Smooth muscle cell (in vitro differentiated cells): ENCODE results near the gene RBM42. TPM values are rescaled to one million over a fixed set of nuclear protein-coding genes. Genes with fewer than 3 reads are reported as not detected.

Experiments
- DNase-seq: peaks from one replicate; lab custom pipeline; 2025; ENCODE audit not compliant: unreplicated experiment; lab: John Stamatoyannopoulos, UW
- H2AFZ ChIP-seq: fragments of 200-600 bp; sonication (generic); 2 replicates; pipeline ENCODE4 v1.6.0; 2016; ENCODE audit warnings: antibody characterized with exemption, low read depth, mild to moderate bottlenecking
- H3F3A ChIP-seq: fragments of 200-600 bp; sonication (generic); 2 replicates; pipeline ENCODE4 v1.6.0; 2017; ENCODE audit warnings: antibody characterized with exemption, low read depth
- H3K27ac ChIP-seq: fragments of 200-600 bp; sonication (generic); 2 replicates; pipeline ENCODE4 v1.5.1; 2016; ENCODE audit warnings: low read depth, mild to moderate bottlenecking
- H3K27me3 ChIP-seq: fragments of 200-600 bp; sonication (generic); 2 replicates; pipeline ENCODE4 v1.6.1; 2016; ENCODE audit warnings: low read depth, mild to moderate bottlenecking
- H3K36me3 ChIP-seq: fragments of 200-600 bp; sonication (generic); 2 replicates; pipeline ENCODE4 v1.5.1; 2016; ENCODE audit warnings: low read depth
- H3K4me1 ChIP-seq: fragments of 200-600 bp; sonication (generic); 2 replicates; pipeline ENCODE4 v1.5.1; 2016; ENCODE audit warnings: low read depth
- H3K4me2 ChIP-seq: fragments of 200-600 bp; sonication (generic); 2 replicates; pipeline ENCODE4 v1.6.0; 2016; ENCODE audit warnings: mild to moderate bottlenecking
- H3K4me3 ChIP-seq: fragments of 200-600 bp; sonication (generic); 2 replicates; pipeline ENCODE4 v1.5.1; 2016; ENCODE audit warnings: mild to moderate bottlenecking
- H3K79me2 ChIP-seq: fragments of 200-600 bp; sonication (generic); 2 replicates; pipeline ENCODE4 v1.6.0; 2016; ENCODE audit warnings: low read depth, mild to moderate bottlenecking
- H3K9ac ChIP-seq: fragments of 200-600 bp; sonication (generic); 2 replicates; pipeline ENCODE4 v1.6.0; 2016; ENCODE audit warnings: low read depth
- H3K9me3 ChIP-seq: fragments of 200-600 bp; sonication (generic); replicated peaks from 2 replicates; pipeline ENCODE4 v1.5.1; 2016; ENCODE audit warnings: low read depth
- H4K20me1 ChIP-seq: fragments of 200-600 bp; sonication (generic); 2 replicates; pipeline ENCODE4 v1.6.0; 2016; ENCODE audit warnings: low read depth
- CTCF ChIP-seq: fragments of 200-600 bp; sonication (generic); IDR thresholded peaks from 2 replicates; pipeline ENCODE4 v1.5.1; 2017; ENCODE audit warnings: borderline replicate concordance, mild to moderate bottlenecking, antibody characterized with exemption; ENCODE audit not compliant: insufficient read depth, poor library complexity, severe bottlenecking
- WGBS: methylation state at CpG from one replicate; pipeline ENCODE4 v1.1.7; 2016; ENCODE audit warnings: low lambda C conversion rate; 5-methylcytosine and 5-hydroxymethylcytosine counted together
- polyA plus RNA-seq: library from polyadenylated mRNA; unstranded; fragments of >200 nt; fragmentation: Nextera tagmentation; extraction: Ambion mirVana; gene quantifications from 2 replicates; pipeline ENCODE4 v1.2.1, GENCODE V29; 2016
- total RNA-seq: library from RNA; depleted of rRNA; stranded (reverse); fragments of >200 nt; gene quantifications from 2 replicates; pipeline ENCODE4 v1.2.3, GENCODE V29; 2014

RBM42 gene
- total and polyA plus RNA-seq, 2 experiments from 2014 or later: 42.4 to 143 TPM

GRCh38 chr19:35673121-35673804, 44.4 kb downstream of the RBM42 start:
- no peak overlapping the region for H3K27ac ChIP-seq
- WGBS: 3% methylated on average over 38 of the region's 39 CpGs
- no peaks in the 10 kb centered on the region for H4K20me1 ChIP-seq
- H3K4me2 ChIP-seq: peak overlapping the region; percentile 91
- H3K36me3 ChIP-seq: no peaks in the 10 kb centered on the region
- no peaks in the 10 kb centered on the region for H3K9me3 ChIP-seq
- no peak for DNase-seq
- H3K4me1 ChIP-seq: no peaks in the 10 kb centered on the region
- H3K79me2 ChIP-seq: no peaks in the 10 kb centered on the region
- H3K4me3 ChIP-seq: peak overlapping the region; percentile 54
- H3F3A ChIP-seq: no peaks in the 10 kb centered on the region
- peak overlapping the region; percentile 97 for H2AFZ ChIP-seq
- H3K9ac ChIP-seq: no peak overlapping the region
- TF ChIP-seq CTCF: no peak
- no peaks in the 10 kb centered on the region for H3K27me3 ChIP-seq

DNA sequence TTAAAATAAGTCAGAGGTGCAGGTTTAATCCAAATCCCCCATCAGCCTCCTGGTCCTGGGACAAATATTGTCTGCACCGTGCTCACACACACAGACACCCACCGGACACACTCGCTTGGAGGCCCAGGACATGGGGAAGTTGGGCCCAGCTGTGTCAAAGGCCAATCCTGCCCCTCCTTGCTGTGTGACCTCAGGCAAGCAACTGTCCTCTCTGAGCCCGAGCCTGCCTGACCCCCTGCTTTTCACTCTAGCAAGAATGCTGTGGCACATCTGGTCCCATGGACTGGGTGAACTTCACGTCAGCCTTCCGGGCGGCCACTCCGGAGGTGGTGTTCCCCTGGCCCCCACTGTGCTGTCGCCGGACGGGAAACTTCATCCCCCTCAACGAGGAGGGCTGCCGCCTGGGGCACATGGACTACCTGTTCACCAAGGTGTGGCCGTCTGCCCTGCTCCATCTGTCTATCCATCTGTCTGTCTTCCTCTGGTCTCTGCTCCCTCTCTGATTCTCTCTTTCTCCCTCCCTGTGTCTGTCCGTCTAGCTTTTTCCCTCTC, 46.8 kb downstream of the RBM42 start:
- Histone ChIP-seq H4K20me1 (no peaks in the 10 kb centered on the region), H3K79me2 (no peaks in the 10 kb centered on the region), H3K27me3 (no peaks in the 10 kb centered on the region), H3K9me3 (no peaks in the 10 kb centered on the region), H3K36me3 (no peaks in the 10 kb centered on the region), H3K4me1 (no peaks in the 10 kb centered on the region), H3K4me3 (no peak overlapping the region), H3K27ac (no peak overlapping the region), H2AFZ (no peak overlapping the region), H3K4me2 (no peak overlapping the region), H3F3A (no peaks in the 10 kb centered on the region), H3K9ac (no peak overlapping the region)
- 90% methylated on average over 15 of the region's 15 CpGs for WGBS
- DNase-seq: no peak
- TF ChIP-seq CTCF: no peak

Other genes starting within 250 kb of the RBM42 start
- not detected in 2 replicates for gene FFAR2, start 180.8 kb upstream of the RBM42 start, total RNA-seq
- gene FFAR2, start 180.8 kb upstream of the RBM42 start, polyA plus RNA-seq: not detected in 2 replicates
- 203 and 298 TPM in 2 replicates for gene KRTDAP, start 138.6 kb upstream of the RBM42 start, total RNA-seq
- gene KRTDAP, start 138.6 kb upstream of the RBM42 start, polyA plus RNA-seq: 41.7 and 68.3 TPM in 2 replicates
- 46.5 and 132 TPM in 2 replicates for gene DMKN, start 115.4 kb upstream of the RBM42 start, total RNA-seq
- gene DMKN, start 115.4 kb upstream of the RBM42 start, polyA plus RNA-seq: 31.2 and 75.4 TPM in 2 replicates
- 14.9 and 19.8 TPM in 2 replicates for gene SBSN, start 100.7 kb upstream of the RBM42 start, total RNA-seq
- 4.9 and 11.7 TPM in 2 replicates for gene SBSN, start 100.7 kb upstream of the RBM42 start, polyA plus RNA-seq
- gene GAPDHS, start 95.6 kb upstream of the RBM42 start, total RNA-seq: not detected in 2 replicates
- gene GAPDHS, start 95.6 kb upstream of the RBM42 start, polyA plus RNA-seq: 0.16 TPM in 1 of 2 replicates, not detected in the other
- gene TMEM147, start 83.4 kb upstream of the RBM42 start, total RNA-seq: 128 and 168 TPM in 2 replicates
- gene TMEM147, start 83.4 kb upstream of the RBM42 start, polyA plus RNA-seq: 291 and 293 TPM in 2 replicates
- not detected in 2 replicates for gene ATP4A, start 65.4 kb upstream of the RBM42 start, total RNA-seq
- gene ATP4A, start 65.4 kb upstream of the RBM42 start, polyA plus RNA-seq: not detected in 2 replicates
- gene PMIS2, start 42.9 kb upstream of the RBM42 start, total RNA-seq: not detected in 2 replicates
- not detected in 2 replicates for gene PMIS2, start 42.9 kb upstream of the RBM42 start, polyA plus RNA-seq
- gene HAUS5, start 16.3 kb upstream of the RBM42 start, total RNA-seq: 6.3 and 6.4 TPM in 2 replicates
- gene HAUS5, start 16.3 kb upstream of the RBM42 start, polyA plus RNA-seq: 14.0 and 15.8 TPM in 2 replicates
- not detected in 2 replicates for gene ETV2, start 12.7 kb downstream of the RBM42 start, total RNA-seq
- 2.9 and 3.8 TPM in 2 replicates for gene ETV2, start 12.7 kb downstream of the RBM42 start, polyA plus RNA-seq
- 521 and 971 TPM in 2 replicates for gene COX6B1, start 19.3 kb downstream of the RBM42 start, total RNA-seq
- 622 and 683 TPM in 2 replicates for gene COX6B1, start 19.3 kb downstream of the RBM42 start, polyA plus RNA-seq
- gene UPK1A, start 37.5 kb downstream of the RBM42 start, total RNA-seq: 4.2 TPM in 1 of 2 replicates, not detected in the other
- gene UPK1A, start 37.5 kb downstream of the RBM42 start, polyA plus RNA-seq: 1.0 TPM in 1 of 2 replicates, not detected in the other
- gene ZBTB32, start 75.5 kb downstream of the RBM42 start, total RNA-seq: not detected in 2 replicates
- 1.0 and 1.3 TPM in 2 replicates for gene ZBTB32, start 75.5 kb downstream of the RBM42 start, polyA plus RNA-seq
- 10.5 and 31.1 TPM in 2 replicates for gene KMT2B, start 89.0 kb downstream of the RBM42 start, total RNA-seq
- gene KMT2B, start 89.0 kb downstream of the RBM42 start, polyA plus RNA-seq: 8.8 and 11.2 TPM in 2 replicates
- gene IGFLR1, start 113.4 kb downstream of the RBM42 start, total RNA-seq: 1.2 and 1.7 TPM in 2 replicates
- gene IGFLR1, start 113.4 kb downstream of the RBM42 start, polyA plus RNA-seq: 1.4 and 6.3 TPM in 2 replicates
- gene U2AF1L4, start 116.4 kb downstream of the RBM42 start, total RNA-seq: 14.6 and 17.0 TPM in 2 replicates
- gene U2AF1L4, start 116.4 kb downstream of the RBM42 start, polyA plus RNA-seq: 29.3 and 31.5 TPM in 2 replicates
- gene PSENEN, start 116.6 kb downstream of the RBM42 start, total RNA-seq: 53.3 and 65.4 TPM in 2 replicates
- gene PSENEN, start 116.6 kb downstream of the RBM42 start, polyA plus RNA-seq: 137 and 167 TPM in 2 replicates
- 17.8 and 20.3 TPM in 2 replicates for gene LIN37, start 119.5 kb downstream of the RBM42 start, total RNA-seq
- gene LIN37, start 119.5 kb downstream of the RBM42 start, polyA plus RNA-seq: 16.4 and 24.2 TPM in 2 replicates
- gene HSPB6, start 128.0 kb downstream of the RBM42 start, total RNA-seq: 19.1 and 20.6 TPM in 2 replicates
- gene HSPB6, start 128.0 kb downstream of the RBM42 start, polyA plus RNA-seq: 173 and 254 TPM in 2 replicates
- gene PROSER3, start 129.1 kb downstream of the RBM42 start, total RNA-seq: 6.1 and 13.7 TPM in 2 replicates
- gene PROSER3, start 129.1 kb downstream of the RBM42 start, polyA plus RNA-seq: 24.8 and 32.3 TPM in 2 replicates
- gene ARHGAP33, start 146.5 kb downstream of the RBM42 start, total RNA-seq: 5.3 and 8.2 TPM in 2 replicates
- 5.7 and 14.0 TPM in 2 replicates for gene ARHGAP33, start 146.5 kb downstream of the RBM42 start, polyA plus RNA-seq
- gene PRODH2, start 183.8 kb downstream of the RBM42 start, total RNA-seq: not detected in 2 replicates
- not detected in 2 replicates for gene PRODH2, start 183.8 kb downstream of the RBM42 start, polyA plus RNA-seq
- 0.31 TPM in 1 of 2 replicates, not detected in the other for gene NPHS1, start 223.5 kb downstream of the RBM42 start, total RNA-seq
- gene NPHS1, start 223.5 kb downstream of the RBM42 start, polyA plus RNA-seq: 0.46 TPM in 1 of 2 replicates, not detected in the other
- gene KIRREL2, start 227.9 kb downstream of the RBM42 start, total RNA-seq: 0.18 and 2.1 TPM in 2 replicates
- gene KIRREL2, start 227.9 kb downstream of the RBM42 start, polyA plus RNA-seq: 0.56 and 0.64 TPM in 2 replicates
- 40.1 and 81.8 TPM in 2 replicates for gene APLP1, start 239.5 kb downstream of the RBM42 start, total RNA-seq
- 98.3 and 114 TPM in 2 replicates for gene APLP1, start 239.5 kb downstream of the RBM42 start, polyA plus RNA-seq